Aorta (tissue), 5 donors: ENCODE results near the gene SPOCK2. TPM values are rescaled to one million over a fixed set of nuclear protein-coding genes. Genes with fewer than 3 reads are reported as not detected.

ENCODE experiments used
- ATAC-seq: fragments of 200-7000 bp; cut with Tn5 transposase; one replicate; pipeline ENCODE4 v1.9.1; 2022; ENCODE audit warnings: moderate library complexity; ENCODE audit not compliant: low FRiP score
- DNase-seq, 2 donors: peaks; one replicate each; pipeline ENCODE4 v3.0.0-alpha.2; 2020
- H3K27ac ChIP-seq, 2 donors: one replicate each; pipeline ENCODE4 v1.5.1; 2013; ENCODE audit warnings: low read length in 2 of 2, mild to moderate bottlenecking in 2 of 2, moderate library complexity in 2 of 2, control low read depth in 1 of 2, inconsistent platforms in 1 of 2, low read depth in 1 of 2
- H3K27me3 ChIP-seq, 2 donors: one replicate each; pipeline ENCODE4 v1.6.1; 2013; ENCODE audit warnings: control low read depth in 1 of 2, low read length in 1 of 2, mild to moderate bottlenecking in 1 of 2, moderate library complexity in 1 of 2; ENCODE audit not compliant: insufficient read depth in 2 of 2, control insufficient read depth in 1 of 2
- H3K36me3 ChIP-seq, 2 donors: one replicate each; pipeline ENCODE4 v1.6.1; 2013; ENCODE audit warnings: control low read depth in 1 of 2, low read length in 1 of 2, mild to moderate bottlenecking in 1 of 2; ENCODE audit not compliant: insufficient read depth in 2 of 2, control insufficient read depth in 1 of 2
- H3K4me1 ChIP-seq, 2 donors: one replicate each; pipeline ENCODE4 v1.6.1; 2013; ENCODE audit warnings: low read length in 2 of 2, control low read depth in 1 of 2, mild to moderate bottlenecking in 1 of 2, moderate library complexity in 1 of 2; ENCODE audit not compliant: insufficient read depth in 2 of 2, control insufficient read depth in 1 of 2
- H3K4me3 ChIP-seq, 2 donors: one replicate each; pipeline ENCODE4 v1.5.1; 2013; ENCODE audit warnings: low read length in 2 of 2, control low read depth in 1 of 2, mild to moderate bottlenecking in 1 of 2
- H3K9me3 ChIP-seq: one replicate; pipeline ENCODE4 v1.6.1; 2013; ENCODE audit warnings: mild to moderate bottlenecking, low read length; ENCODE audit not compliant: control insufficient read depth
- WGBS, 2 donors: extraction: QIAGEN DNeasy Blood & Tissue Kit; methylation state at CpG; one replicate each; pipeline ENCODE4 v1.1.7; 2013; 5-methylcytosine and 5-hydroxymethylcytosine counted together
- intact Hi-C, 2 donors: fragments of 100-400 bp; cut with DNase I; formaldehyde crosslinking; loops; one replicate each; pipeline versions ENCODE4 v1.14.2 to v1.15.0; 2022
- polyA plus RNA-seq, 2 donors: library from polyadenylated mRNA; stranded (reverse); fragments of 200-250 nt; gene quantifications; one replicate each; pipeline ENCODE4 v1.2.3, GENCODE V29; 2013
- total RNA-seq, 2 donors: library from RNA; stranded (reverse); fragmentation: NEBNext Ultra II Directional; extraction: Animal tissue kit (Norgen Biotek cat#: 25700); gene quantifications; one replicate each; pipeline ENCODE4 v1.2.1, GENCODE V29; 2021
- donor health status: healthy with polysubstance abuse.
- donor health status: Bipolar disorder and iron deficiency.
- donor health status: DM: no; HTN: no; CAD: no.
- donor health status: DM: no; HTN: no; CAD: no.
- donor health status: DM: yes; HTN: yes; CAD: no.

SPOCK2 gene
- total and polyA plus RNA-seq, 4 donors: 1.8 to 7.3 (median 3.2) TPM

DNA sequence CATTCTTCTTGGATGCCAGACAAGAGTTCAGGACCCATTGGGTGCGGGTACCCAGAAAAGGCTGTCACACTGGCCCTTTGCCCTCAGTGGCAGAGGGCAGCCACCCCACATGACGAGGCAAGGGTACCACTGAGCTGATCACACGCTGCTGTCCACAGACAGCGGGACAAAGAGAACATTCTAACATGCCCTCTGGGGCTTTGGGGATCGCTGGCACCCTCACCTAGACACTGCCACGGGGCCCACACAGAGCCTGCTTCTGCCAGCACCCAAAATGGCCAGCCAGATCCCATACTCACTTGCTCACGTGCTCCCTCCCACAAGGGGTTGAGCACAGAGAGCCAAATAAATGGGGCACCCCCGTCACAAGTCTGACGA, 16.7 kb upstream of the SPOCK2 start:
- H3K27ac ChIP-seq: no peak overlapping the region
- H3K4me1 ChIP-seq: no peaks in the 10 kb centered on the region
- no peak overlapping the region for H3K4me3 ChIP-seq
- DNase-seq (no peak), ATAC-seq (no peak)
- 70 to 87% methylated on average over 9 of the region's 9 CpGs for WGBS, 2 donors
- peaks cover 2 to 5% of the 10 kb centered on the region in 2 donors for H3K36me3 ChIP-seq
- H3K9me3 ChIP-seq: no peaks in the 10 kb centered on the region
- no peaks in the 10 kb centered on the region for H3K27me3 ChIP-seq
- intact Hi-C loops: no loop called here

DNA sequence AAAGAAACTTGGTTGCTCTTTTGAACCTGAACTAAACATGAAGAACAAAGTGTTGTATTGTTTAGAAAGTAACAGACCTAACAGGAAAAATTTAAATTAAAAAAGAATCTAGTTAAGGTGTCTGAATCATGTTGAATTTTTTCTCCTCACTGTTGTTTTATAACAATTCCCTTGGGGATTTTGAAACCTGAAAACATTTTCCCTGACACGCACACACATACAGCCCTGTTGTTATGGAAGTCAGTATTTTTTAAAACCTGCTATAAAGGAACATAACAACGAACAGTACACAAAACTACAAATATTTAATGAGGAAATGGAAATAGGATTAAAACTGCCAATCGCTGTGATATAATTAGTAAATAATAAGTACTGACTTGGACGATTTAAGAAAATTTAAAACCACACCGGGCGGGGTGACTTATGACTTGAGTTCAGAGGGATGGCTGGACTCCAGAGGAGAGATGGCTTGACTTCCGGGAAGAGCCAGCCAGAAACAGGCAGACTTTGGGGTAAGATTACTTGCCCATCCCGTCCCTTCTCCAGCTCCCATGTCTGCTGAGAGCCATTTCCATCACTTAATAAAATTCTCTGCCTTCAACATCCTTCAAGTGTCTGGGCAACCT, 16.2 kb upstream of the SPOCK2 start:
- no peak overlapping the region for H3K27ac ChIP-seq
- peak; percentile 29 for ATAC-seq

DNA sequence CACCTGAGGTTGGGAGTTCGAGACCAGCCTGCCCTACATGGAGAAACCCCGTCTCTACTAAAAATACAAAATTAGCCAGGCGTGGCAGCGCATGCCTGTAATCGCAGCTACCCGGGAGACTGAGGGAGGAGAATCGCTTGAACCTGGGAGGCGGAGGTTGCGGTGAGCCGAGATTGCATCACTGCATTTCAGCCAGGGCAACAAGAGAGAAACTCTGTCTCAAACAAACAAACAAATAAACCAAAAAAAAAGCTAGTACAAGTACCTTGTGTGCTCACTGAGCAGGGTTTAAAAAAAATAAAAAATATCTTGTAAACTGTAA, 11.2 kb upstream of the SPOCK2 start:
- DNase-seq (no peak), ATAC-seq (no peak)
- Histone ChIP-seq H3K36me3 (peaks cover 2 to 5% of the 10 kb centered on the region in 2 donors), H3K27me3 (no peaks in the 10 kb centered on the region), H3K4me1 (no peaks in the 10 kb centered on the region), H3K9me3 (no peaks in the 10 kb centered on the region), H3K27ac (no peak overlapping the region), H3K4me3 (no peak overlapping the region)
- 98 to 99% methylated on average over 10 of the region's 10 CpGs for WGBS, 2 donors
- intact Hi-C loops: no loop called here

More for the DNA sequence above, 16.2 kb upstream of the SPOCK2 start:
- intact Hi-C loops: no loop called here
- Histone ChIP-seq H3K36me3 (peaks cover 2 to 5% of the 10 kb centered on the region in 2 donors), H3K4me1 (no peaks in the 10 kb centered on the region), H3K27me3 (no peaks in the 10 kb centered on the region), H3K9me3 (no peaks in the 10 kb centered on the region), H3K4me3 (no peak overlapping the region)
- WGBS, 2 donors: 39 to 50% methylated on average over 8 of the region's 8 CpGs
- no peak for DNase-seq

DNA sequence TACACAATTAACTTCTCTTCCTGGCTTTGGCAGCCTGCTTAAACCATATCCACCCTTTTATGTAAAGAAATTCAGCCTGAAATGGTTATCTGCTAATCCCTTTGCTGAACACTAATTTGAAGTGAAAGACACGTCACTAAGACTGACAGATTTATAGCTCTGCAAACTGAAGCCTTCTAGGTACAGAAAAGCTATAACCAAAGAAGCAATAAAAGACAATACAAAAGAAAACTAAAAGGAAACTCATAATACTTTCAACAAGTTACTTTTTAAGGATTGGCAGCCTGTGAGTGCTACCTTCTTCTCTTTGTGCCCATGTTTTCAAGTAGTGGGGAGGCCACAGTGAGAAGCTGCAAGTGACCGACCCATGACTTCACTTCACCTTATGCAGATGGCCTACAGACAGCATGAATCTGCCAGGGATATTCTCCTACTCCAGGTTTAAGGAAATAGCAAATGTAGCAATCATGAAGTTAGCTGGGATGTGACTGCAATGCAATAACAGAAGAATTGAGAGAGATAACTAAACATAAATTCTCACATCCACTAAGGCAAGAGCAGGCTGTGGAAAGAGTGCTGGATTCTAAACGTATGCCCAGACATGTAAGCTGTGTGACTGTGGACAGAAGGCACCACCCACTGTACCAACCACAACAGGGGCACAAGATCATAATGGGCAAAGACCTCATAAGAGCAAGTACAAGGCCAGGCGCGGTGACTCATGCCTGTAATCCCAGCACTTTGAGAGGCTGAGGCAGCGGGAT, 10.7 kb upstream of the SPOCK2 start:
- Histone ChIP-seq H3K4me3 (no peak overlapping the region), H3K36me3 (peaks cover 2 to 5% of the 10 kb centered on the region in 2 donors), H3K4me1 (no peaks in the 10 kb centered on the region), H3K9me3 (no peaks in the 10 kb centered on the region), H3K27ac (no peak overlapping the region), H3K27me3 (no peaks in the 10 kb centered on the region)
- ATAC-seq (no peak), DNase-seq (no peak)
- intact Hi-C loops: no loop called here
- 93 to 94% methylated on average over 6 of the region's 6 CpGs for WGBS, 2 donors

DNA sequence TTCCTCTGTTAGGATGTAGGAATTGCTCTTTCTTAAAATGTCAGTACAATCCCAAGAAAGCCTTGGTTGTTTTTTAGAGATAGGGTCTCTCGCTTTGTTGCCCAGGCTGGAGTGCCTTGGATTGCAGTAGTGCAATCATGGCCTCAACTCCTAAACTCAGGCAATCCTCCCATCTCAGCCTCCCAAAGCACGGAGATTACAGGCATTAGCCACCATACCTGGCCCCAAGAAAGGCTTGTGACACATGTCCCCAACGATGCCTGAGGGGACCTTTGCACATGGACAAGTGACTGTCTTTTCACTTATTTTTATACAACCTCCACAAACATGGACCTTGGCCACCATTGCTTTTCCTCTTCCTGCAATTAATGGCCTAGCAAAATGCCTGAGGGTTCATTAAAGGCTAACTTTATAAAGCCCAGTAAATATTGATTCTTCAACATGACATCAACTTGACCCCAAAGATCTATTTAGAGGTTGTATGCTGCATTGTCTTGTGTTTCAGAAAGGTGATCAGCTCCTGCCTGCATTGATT, 10.0 kb upstream of the SPOCK2 start:
- 89 to 98% methylated on average over 3 of the region's 3 CpGs for WGBS, 2 donors
- ATAC-seq: peak; percentile 15
- H3K4me1 ChIP-seq: no peaks in the 10 kb centered on the region
- intact Hi-C loops: no loop called here
- H3K4me3 ChIP-seq: no peak overlapping the region
- no peaks in the 10 kb centered on the region for H3K27me3 ChIP-seq
- H3K9me3 ChIP-seq: no peaks in the 10 kb centered on the region
- no peak overlapping the region for H3K27ac ChIP-seq
- H3K36me3 ChIP-seq: peaks cover 2 to 5% of the 10 kb centered on the region in 2 donors
- no peak for DNase-seq

DNA sequence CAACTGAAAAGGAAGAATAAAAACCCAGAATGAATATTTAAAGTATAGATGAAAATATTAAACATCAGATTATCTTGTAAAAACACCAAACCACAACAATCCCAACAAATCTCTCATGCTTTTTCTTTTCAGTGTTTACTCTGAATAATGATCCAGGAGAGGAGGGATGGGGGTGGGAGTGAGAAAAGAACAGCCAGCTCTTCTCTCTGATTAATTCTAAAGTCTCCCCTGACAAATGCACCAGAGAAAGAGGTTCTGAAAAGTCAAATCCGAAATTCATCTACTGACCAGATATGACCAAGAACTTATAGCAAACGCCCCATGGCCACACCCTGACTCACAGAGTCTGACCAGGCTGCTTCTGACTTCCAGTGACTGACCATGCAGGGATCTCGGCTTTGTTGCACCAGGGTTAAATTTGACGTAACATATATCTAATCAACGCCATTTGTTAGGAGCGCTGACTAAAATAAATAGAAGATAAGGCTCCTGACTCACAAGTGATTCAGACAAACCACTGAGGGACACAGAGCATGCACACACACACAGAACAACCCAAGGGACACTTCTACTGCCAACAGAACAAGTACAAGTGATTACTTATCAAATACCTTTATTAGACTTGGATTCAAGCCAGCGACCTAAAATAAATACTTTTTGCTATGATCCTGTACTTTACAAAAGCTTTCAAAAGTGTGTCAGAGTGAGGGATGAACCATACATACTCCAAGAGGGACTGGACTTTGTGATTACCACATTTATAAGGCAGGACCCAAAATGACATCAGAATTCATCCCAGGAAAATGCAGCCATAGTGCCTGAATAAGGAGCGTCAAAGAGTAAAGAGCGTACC, 9.3 kb upstream of the SPOCK2 start:
- DNase-seq (no peak), ATAC-seq (no peak)
- intact Hi-C loops: no loop called here
- WGBS, 2 donors: 20 to 26% methylated on average over 9 of the region's 9 CpGs
- no peaks in the 10 kb centered on the region for H3K4me1 ChIP-seq
- no peaks in the 10 kb centered on the region for H3K9me3 ChIP-seq
- no peak overlapping the region for H3K27ac ChIP-seq
- H3K27me3 ChIP-seq: no peaks in the 10 kb centered on the region
- H3K4me3 ChIP-seq: no peak overlapping the region
- H3K36me3 ChIP-seq: peaks cover 2 to 5% of the 10 kb centered on the region in 2 donors

DNA sequence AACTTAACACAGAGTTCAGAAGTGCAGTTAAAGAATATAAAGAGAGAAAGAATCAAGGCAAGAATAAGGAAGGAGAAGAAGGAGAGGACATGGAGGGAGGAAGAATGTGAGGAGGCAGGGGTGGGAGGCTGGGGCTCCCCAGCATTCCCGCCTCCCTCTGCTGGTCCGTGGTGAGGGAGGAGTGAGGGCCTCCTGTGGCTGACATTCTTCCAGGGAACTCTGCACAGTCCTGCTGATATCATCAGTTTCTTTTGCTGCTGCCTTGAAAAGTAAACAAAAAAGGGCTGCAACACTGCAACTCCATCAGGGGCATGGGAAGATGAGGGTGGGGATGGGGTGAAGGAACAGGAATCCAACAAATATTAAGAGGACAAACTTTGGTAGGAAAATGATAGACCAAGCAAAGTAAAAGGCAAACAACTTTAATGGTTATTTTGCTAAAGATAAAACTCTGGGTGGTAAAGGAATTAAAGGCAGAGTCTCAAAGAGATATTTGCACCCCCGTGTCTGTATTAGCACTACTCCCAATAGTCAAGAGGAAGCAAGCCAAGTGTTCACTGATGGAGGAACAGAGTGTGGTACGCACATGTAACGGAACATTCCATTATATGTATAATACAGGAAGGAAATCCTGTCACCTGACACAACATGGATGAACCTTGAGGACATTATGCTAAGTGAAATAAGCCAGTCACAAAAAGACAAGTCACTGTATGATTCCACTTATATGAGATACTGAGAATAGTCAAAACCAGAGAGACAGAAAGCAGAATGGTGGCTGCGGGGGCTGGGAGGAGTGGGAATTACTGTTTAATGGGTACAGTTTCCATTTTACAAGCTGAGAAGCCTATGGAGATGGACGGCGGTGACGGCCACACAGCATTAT, 8.0 kb upstream of the SPOCK2 start:
- peaks cover 4 to 5% of the 10 kb centered on the region in 2 donors for H3K36me3 ChIP-seq
- intact Hi-C loops: no loop called here
- DNase-seq (no peak), ATAC-seq (no peak)
- no peaks in the 10 kb centered on the region for H3K27me3 ChIP-seq
- H3K4me1 ChIP-seq: no peaks in the 10 kb centered on the region
- H3K27ac ChIP-seq: no peak overlapping the region
- H3K9me3 ChIP-seq: no peaks in the 10 kb centered on the region
- WGBS, 2 donors: 84 to 87% methylated on average over 9 of the region's 9 CpGs
- no peak overlapping the region for H3K4me3 ChIP-seq

DNA sequence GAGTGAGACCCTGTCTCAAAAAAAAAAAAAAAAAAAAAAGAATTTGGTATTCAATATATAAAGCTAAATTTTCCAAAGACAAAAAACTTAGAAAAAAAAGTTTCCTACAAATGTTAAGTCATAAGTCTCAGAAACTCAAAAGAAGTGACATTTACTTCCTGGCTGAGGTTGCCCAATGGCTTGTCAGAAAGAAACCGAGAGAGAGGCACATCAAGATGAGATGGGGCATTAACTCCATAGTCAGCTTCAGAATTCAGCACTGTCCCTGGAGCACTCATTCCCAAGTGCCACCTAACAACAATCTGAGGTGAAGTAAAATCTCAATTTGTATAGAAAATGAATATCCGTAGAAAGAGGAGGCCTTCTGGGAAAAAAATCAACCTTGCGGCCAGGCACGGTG, 6.8 kb upstream of the SPOCK2 start:
- intact Hi-C loops: no loop called here
- WGBS, 2 donors: 97 to 99% methylated on average over 4 of the region's 4 CpGs
- DNase-seq (no peak), ATAC-seq (no peak)
- no peak overlapping the region for H3K4me3 ChIP-seq
- no peaks in the 10 kb centered on the region for H3K9me3 ChIP-seq
- no peaks in the 10 kb centered on the region for H3K27me3 ChIP-seq
- no peak overlapping the region for H3K27ac ChIP-seq
- H3K36me3 ChIP-seq: peaks cover 0 to 2% of the 10 kb centered on the region in 2 donors
- no peaks in the 10 kb centered on the region for H3K4me1 ChIP-seq
